B cell (primary cell): ENCODE data around the gene EFNA3.

ENCODE experiments used
- EZH2 ChIP-seq: IDR thresholded peaks from 2 replicates; pipeline ENCODE4 v1.6.1; 2012; ENCODE audit warnings: borderline replicate concordance, low read depth, mild to moderate bottlenecking, moderate library complexity, low read length; ENCODE audit not compliant: insufficient read depth, poor library complexity, severe bottlenecking
- TF ChIP-seq, protein P1 (sequence below): fragments of 200-600 bp; IDR thresholded peaks from one replicate; pipeline ENCODE4 v1.8.0; 2022; ENCODE audit warnings: antibody characterized with exemption, mild to moderate bottlenecking

DNA sequence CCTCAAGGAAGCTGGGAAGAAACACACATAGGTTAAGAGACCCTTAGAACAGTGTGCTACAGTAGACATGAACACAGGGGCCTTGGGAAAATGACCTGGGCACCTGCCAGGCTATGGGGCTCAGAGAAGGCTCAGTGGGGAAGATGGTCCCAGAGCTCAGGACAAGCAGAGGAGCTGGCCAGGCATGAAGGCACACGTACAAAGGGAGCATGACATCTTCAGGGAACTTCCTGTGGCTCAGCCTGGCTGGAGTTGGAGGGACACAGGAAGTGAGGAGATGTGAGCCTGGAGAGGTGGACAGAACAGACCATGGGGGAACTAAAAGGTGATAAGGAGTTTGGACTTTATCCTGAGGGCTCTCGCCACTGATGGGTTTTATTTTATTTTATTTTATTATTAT, 53.2 kb downstream of the EFNA3 start:
- TF ChIP-seq, protein P1, sequence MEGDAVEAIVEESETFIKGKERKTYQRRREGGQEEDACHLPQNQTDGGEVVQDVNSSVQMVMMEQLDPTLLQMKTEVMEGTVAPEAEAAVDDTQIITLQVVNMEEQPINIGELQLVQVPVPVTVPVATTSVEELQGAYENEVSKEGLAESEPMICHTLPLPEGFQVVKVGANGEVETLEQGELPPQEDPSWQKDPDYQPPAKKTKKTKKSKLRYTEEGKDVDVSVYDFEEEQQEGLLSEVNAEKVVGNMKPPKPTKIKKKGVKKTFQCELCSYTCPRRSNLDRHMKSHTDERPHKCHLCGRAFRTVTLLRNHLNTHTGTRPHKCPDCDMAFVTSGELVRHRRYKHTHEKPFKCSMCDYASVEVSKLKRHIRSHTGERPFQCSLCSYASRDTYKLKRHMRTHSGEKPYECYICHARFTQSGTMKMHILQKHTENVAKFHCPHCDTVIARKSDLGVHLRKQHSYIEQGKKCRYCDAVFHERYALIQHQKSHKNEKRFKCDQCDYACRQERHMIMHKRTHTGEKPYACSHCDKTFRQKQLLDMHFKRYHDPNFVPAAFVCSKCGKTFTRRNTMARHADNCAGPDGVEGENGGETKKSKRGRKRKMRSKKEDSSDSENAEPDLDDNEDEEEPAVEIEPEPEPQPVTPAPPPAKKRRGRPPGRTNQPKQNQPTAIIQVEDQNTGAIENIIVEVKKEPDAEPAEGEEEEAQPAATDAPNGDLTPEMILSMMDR, result no peak
- no peak for TF ChIP-seq EZH2
